ENCODE data around the gene F2RL1.

GRCh38 chr5:76867038-76867437, 48.2 kb downstream of the F2RL1 start:
- TF ChIP-seq CTCF (IDR thresholded peaks at IDR 0.05; ENCODE audit: insufficient read depth, low read depth, low read length) (no peak), EZH2 (IDR thresholded peaks at IDR 0.05; ENCODE audit: insufficient read depth, low read length) (no peak)
